HepG2 (cell line): ENCODE measurements around the gene TPCN2. TPM values are rescaled to one million over a fixed set of nuclear protein-coding genes. Genes with fewer than 3 reads are reported as not detected.

Experiments used
- ATAC-seq: fragments of 200-7000 bp; cut with Tn5 transposase; 3 replicates; pipeline ENCODE4 v1.9.1; 2020; ENCODE audit warnings: mild to moderate bottlenecking, moderate library complexity
- BruUV-seq: library from RNA; stranded (reverse); fragments of 400-500 nt; replicated peaks from 2 replicates; lab custom pipeline; 2021; lab: Mats Ljungman, UMichigan
- CTCF ChIA-PET: fragments of 300-600 bp; formaldehyde crosslinking; extraction: SDS; loops from one replicate; lab custom pipeline; 2021; ENCODE audit warnings: low total read pairs, inconsistent platforms, low intra/inter-chr PET ratio; lab: Yijun Ruan, JAX
- POLR2A ChIA-PET: fragments of 350-600 bp; sonication (Branson Sonifier 250); formaldehyde crosslinking; loops from one replicate; lab custom pipeline; 2020; ENCODE audit warnings: antibody characterized with exemption, inconsistent platforms; lab: Yijun Ruan, JAX
- DNase-seq: peaks from one replicate; pipeline ENCODE4 v3.0.0-alpha.2; 2015; ENCODE audit warnings: low spot score
- FAIRE-seq: peaks from 3 replicates; lab custom pipeline; 2011; peaks lifted over from hg19 to GRCh38; lab: Jason Lieb, UNC
- H2AFZ ChIP-seq: one replicate; pipeline ENCODE4 v1.6.1; 2011; ENCODE audit warnings: low read length, inconsistent platforms
- H3K27ac ChIP-seq: fragments of 300-600 bp; 3 replicates; pipeline ENCODE4 v1.8.0; 2011; ENCODE audit warnings: mixed run types, mild to moderate bottlenecking, mixed read lengths, low read length, inconsistent platforms; ENCODE audit not compliant: insufficient read depth; ENCODE audit errors: extremely low read length
- H3K27me3 ChIP-seq, 2 experiments: fragments of 200-600 bp in 1 of 2; 2 replicates in 1 of 2; 3 replicates in 1 of 2; pipeline versions ENCODE4 v1.6.0 to v1.8.0; 2011; ENCODE audit warnings: low read length in 2 of 2, mild to moderate bottlenecking in 2 of 2, moderate library complexity in 2 of 2, inconsistent platforms in 1 of 2; ENCODE audit not compliant: insufficient read depth in 2 of 2, control insufficient read depth in 1 of 2
- H3K36me3 ChIP-seq, 2 experiments: fragments of 200-600 bp in 1 of 2; replicated peaks in 1 of 2; 2 replicates in 1 of 2; 3 replicates in 1 of 2; pipeline versions ENCODE4 v1.5.1 to v1.8.0; 2011; ENCODE audit warnings: low read length in 2 of 2, inconsistent platforms in 1 of 2; ENCODE audit not compliant: insufficient read depth in 2 of 2, control insufficient read depth in 1 of 2
- H3K4me1 ChIP-seq: 2 replicates; pipeline ENCODE4 v1.5.1; 2012; ENCODE audit warnings: low read length, inconsistent platforms; ENCODE audit not compliant: insufficient read depth
- H3K4me2 ChIP-seq: 2 replicates; pipeline ENCODE4 v1.6.0; 2011; ENCODE audit warnings: low read depth, low read length, inconsistent platforms
- H3K4me3 ChIP-seq, 3 experiments: fragments of 200-600 bp in 1 of 3; sonication (generic), shearing (Covaris generic) in 1 of 3; replicated peaks in 1 of 3; 2 replicates each; pipeline ENCODE4 v1.5.1; 2011 to 2016; ENCODE audit warnings: low read length in 3 of 3, inconsistent platforms in 2 of 3, low read depth in 2 of 3, mild to moderate bottlenecking in 2 of 3, control low read depth in 1 of 3, mixed read lengths in 1 of 3; ENCODE audit not compliant: insufficient read depth in 1 of 3
- H3K79me2 ChIP-seq: one replicate; pipeline ENCODE4 v1.6.1; 2011; ENCODE audit warnings: low read length, inconsistent platforms; ENCODE audit not compliant: insufficient read depth
- H3K9ac ChIP-seq: 2 replicates; pipeline ENCODE4 v1.6.0; 2011; ENCODE audit warnings: mild to moderate bottlenecking, low read depth, low read length, inconsistent platforms; ENCODE audit not compliant: insufficient read depth
- H3K9me3 ChIP-seq: 2 replicates; pipeline ENCODE4 v1.5.1; 2012; ENCODE audit warnings: mild to moderate bottlenecking, low read length
- H4K20me1 ChIP-seq: 2 replicates; pipeline ENCODE4 v1.6.0; 2011; ENCODE audit warnings: inconsistent platforms, mild to moderate bottlenecking, low read length, moderate library complexity; ENCODE audit not compliant: insufficient read depth
- RFX1 ChIP-seq: fragments of 450-650 bp; IDR thresholded peaks from 2 replicates; pipeline ENCODE4 v1.6.1; 2017
- ZFP90 ChIP-seq: sonication (generic); formaldehyde crosslinking; IDR thresholded peaks from 2 replicates; pipeline ENCODE4 v1.8.0; 2022; ENCODE audit warnings: missing genetic modification reagents, mild to moderate bottlenecking, inconsistent platforms, borderline replicate concordance
- ZFP91 ChIP-seq: sonication (generic); formaldehyde crosslinking; IDR thresholded peaks from 2 replicates; pipeline ENCODE4 v1.9.0; 2022; ENCODE audit warnings: missing genetic modification reagents, mild to moderate bottlenecking, borderline replicate concordance
- ZFY ChIP-seq: sonication (generic); formaldehyde crosslinking; IDR thresholded peaks from 2 replicates; pipeline ENCODE4 v1.4.0; 2020; ENCODE audit warnings: missing genetic modification reagents
- WGBS: methylation state at CpG from one replicate; pipeline ENCODE4 v1.1.6; 2017; ENCODE audit warnings: low lambda C conversion rate; 5-methylcytosine and 5-hydroxymethylcytosine counted together
- in situ Hi-C: cut with HindIII; loops from 2 replicates; pipeline ENCODE4 v1.10.0; 2017; ENCODE audit warnings: low pct_unique_long_range_greater_than_20kb; ENCODE audit not compliant: extremely low pct_ligation_motif_present
- intact Hi-C: fragments of 100-400 bp; cut with micrococcal nuclease; formaldehyde crosslinking; loops from one replicate; pipeline ENCODE4 v1.10.0; 2022; ENCODE audit not compliant: unreplicated experiment
- polyA plus RNA-seq, 8 experiments: library from polyadenylated mRNA; depleted of rRNA in 3 of 8; stranded (reverse) in 7 of 8; unstranded in 1 of 8; fragments of >200 nt; fragmentation: Illumina TruSeq in 4 of 8; extraction: Trizol in 4 of 8; gene quantifications; 2 replicates each; pipeline versions ENCODE4 v1.2.1 to v1.2.3, GENCODE V29; 2011 to 2016; ENCODE audit warnings: low read depth in 4 of 8, missing spikeins in 1 of 8, mixed read lengths in 1 of 8; ENCODE audit not compliant: insufficient read depth in 1 of 8
- total RNA-seq, 5 experiments: library from RNA; depleted of rRNA; stranded (reverse); fragments of >200 nt; fragmentation: Illumina TruSeq; extraction: Trizol; gene quantifications; 2 replicates each; pipeline ENCODE4 v1.2.3, GENCODE V29; 2016; ENCODE audit warnings: low read depth in 1 of 5

The TPCN2 gene
- total and polyA plus RNA-seq, 2 of the 13 experiments (the other 11 are each of a cell fraction or from before 2014, with no cell fraction given), result 5.6 to 5.9 TPM

DNA sequence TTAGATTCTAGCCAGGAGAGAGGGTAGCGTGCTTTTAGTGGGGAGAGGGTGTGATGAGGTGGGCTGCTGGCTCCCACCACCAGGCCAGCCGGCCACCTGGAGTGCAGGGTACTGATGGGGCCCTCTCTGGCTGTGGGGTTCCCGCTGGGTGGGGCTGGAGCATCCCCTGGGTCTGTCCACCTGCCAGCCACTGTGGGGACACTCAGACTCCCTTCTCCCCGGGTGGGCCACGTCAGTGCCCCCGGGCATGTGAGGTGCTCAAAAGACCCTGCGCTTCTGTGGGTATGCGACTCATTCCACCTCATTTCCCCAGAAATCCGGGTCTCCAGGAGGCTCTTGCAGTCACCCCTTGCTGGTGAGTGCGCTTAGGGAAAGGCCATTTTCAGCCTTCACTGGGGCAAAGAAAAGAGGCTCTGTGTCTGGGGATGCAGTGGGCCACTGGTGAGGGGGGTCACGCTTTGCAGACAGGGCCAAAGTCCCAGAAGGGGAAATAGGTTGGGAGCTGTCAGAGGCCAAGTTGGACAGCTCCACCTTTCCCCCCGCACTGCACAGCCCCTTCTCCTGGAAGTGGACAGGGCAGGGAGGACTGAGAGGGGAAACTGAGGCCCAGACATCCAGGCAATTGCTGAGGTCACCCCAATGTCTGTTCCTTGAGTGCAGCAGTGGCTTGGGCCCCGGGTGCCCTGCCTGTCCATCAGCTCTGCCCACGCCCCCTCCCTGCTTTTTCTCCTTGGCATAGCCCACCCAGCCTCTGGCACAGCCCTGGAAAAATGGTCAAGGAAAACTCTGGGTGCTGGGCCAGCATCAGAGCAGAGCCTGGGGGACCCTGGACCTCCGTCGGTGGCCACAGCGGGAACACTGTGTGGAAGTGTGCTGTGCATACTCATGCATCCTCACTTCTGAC lies 53.3 kb downstream of the TPCN2 start:
- no TSS peak for BruUV-seq
- Histone ChIP-seq H3K79me2 (no peaks in the 10 kb centered on the region), H3K9me3 (no peaks in the 10 kb centered on the region), H4K20me1 (0 out of 2 replicates have a peak, but pooled peaks cover 4% of the 10 kb centered on the region), H3K27me3 (peaks cover 0 to 26% of the 10 kb centered on the region in 2 experiments; a peak in 3 of 5 replicates), H3K9ac (no peak overlapping the region), H3K4me2 (no peak overlapping the region), H3K4me3 (no peak overlapping the region), H3K4me1 (no peaks in the 10 kb centered on the region), H3K36me3 (no peaks in the 10 kb centered on the region), H3K27ac (no peak overlapping the region), H2AFZ (no peak overlapping the region)
- peak; percentile 8; the same call in 2 of the 3 replicates for ATAC-seq
- DNase-seq, result no peak
- intact Hi-C loops (loop anchor here (1.0 to 10.0 kb wide), 2 partner anchors 543 to 568 kb away; partner anchors contain the start of gene CCND1), in situ Hi-C loops (loop anchor here (10.0 kb wide), 1 partner anchor 573 kb away; the partner anchor contains the start of gene LTO1)
- POLR2A ChIA-PET, result interaction anchor here (0.6 to 1.0 kb wide), 2 partner anchors 540 to 573 kb away, joined by 3 read pairs; partner anchors contain the start of gene LTO1
- no peak for FAIRE-seq
- 60% methylated on average over 7 of the region's 17 CpGs for WGBS
- no peak for TF ChIP-seq ZFP90 (CRISPR knock-in tag)
- peak; percentile 5; the same call in 1 of the 2 replicates for TF ChIP-seq ZFY (CRISPR knock-in tag)
- TF ChIP-seq ZFP91 (CRISPR knock-in tag), result 0 out of 2 replicates have a peak, but pooled peaks have one; percentile 14
- no peak for TF ChIP-seq RFX1
- CTCF ChIA-PET, result interaction anchor here (1.4 to 3.5 kb wide), 4 partner anchors 110 to 582 kb away, joined by 5 to 22 read pairs (median 17); no protein-coding TSS in a partner anchor
